Endothelial cell of hepatic sinusoid (primary cell): ENCODE measurements around the gene VWA5B1.

Experiments used
- in situ Hi-C: cut with HindIII; loops from 2 replicates; pipeline ENCODE4 v1.10.0; 2017; ENCODE audit warnings: low sequenced_read_pairs

Gene VWA5B1

DNA sequence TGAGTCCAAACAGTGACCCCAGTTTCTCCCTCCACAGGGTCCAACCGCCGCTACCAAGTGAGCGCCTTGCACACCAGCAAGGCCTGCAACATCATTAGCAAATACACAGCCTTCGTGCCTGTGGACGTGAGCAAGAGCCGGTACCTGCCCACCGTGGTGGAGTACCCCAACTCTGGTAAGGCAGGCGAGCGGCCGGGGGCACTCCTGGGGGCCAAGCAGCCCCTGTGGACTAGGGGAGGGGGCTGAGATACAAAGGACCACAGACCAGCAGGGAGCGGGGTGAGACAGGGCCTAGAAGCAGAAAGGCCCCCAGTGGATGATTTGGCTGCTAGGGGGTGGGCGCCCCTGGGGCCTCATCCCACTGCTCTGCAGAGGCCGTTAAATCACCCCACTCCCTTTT lies 54.7 kb downstream of the VWA5B1 start:
- in situ Hi-C loops: loop anchor here (5.0 kb wide), 1 partner anchor 38 kb away; no protein-coding TSS in a partner anchor

GRCh38 chr1:20346433-20346832 lies 55.8 kb downstream of the VWA5B1 start:
- in situ Hi-C loops: loop anchor here (5.0 kb wide), 1 partner anchor 39 kb away; no protein-coding TSS in a partner anchor

DNA sequence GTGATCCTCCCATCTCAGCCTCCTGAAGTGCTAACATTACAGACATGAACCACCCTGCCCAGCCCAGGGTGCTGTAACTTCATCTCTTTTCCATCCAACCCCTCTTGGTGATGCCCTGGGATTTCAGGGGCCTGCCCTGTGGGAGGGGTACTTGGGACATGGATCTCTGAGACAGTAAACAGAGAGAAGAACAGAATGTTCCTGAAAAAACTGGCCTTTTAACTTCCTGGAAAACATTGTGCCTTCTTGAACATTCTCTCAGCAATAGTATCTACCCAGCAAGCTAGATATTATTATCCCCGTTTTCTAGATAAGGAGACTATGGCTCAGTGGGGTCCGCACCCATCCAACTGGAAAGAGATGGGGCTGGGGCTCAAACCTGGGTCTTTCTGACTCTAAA lies 57.0 kb downstream of the VWA5B1 start:
- in situ Hi-C loops: loop anchor here (5.0 kb wide), 1 partner anchor 40 kb away; no protein-coding TSS in a partner anchor

- in situ Hi-C loops: loop anchor here (5.0 kb wide), 1 partner anchor 41 kb away; no protein-coding TSS in a partner anchor
Observed at GRCh38 chr1:20348326-20348915, 57.7 kb downstream of the VWA5B1 start.

DNA sequence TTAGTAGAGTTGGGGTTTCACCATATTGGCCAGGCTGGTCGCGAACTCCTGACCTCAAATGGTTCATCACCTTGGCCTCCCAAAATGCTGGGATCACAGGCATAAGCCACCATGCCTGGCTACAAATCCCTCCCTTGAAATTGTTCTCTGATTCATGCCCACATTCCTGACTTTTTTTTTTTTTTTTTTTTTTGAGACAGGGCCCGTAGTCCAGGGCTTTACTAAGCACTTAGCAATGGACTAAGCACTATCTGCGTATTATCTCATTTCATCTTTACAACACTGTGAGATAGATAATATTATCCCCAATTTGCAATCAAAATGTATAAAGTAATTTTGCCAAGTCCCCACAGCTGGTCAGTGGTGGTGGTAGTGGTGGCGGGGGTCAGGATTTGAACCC lies 58.9 kb downstream of the VWA5B1 start:
- in situ Hi-C loops: loop anchor here (5.0 kb wide), 1 partner anchor 42 kb away; no protein-coding TSS in a partner anchor

- in situ Hi-C loops: loop anchor here (5.0 kb wide), 2 partner anchors 37 to 43 kb away; no protein-coding TSS in a partner anchor
Observed at GRCh38 chr1:20349971-20350370, 59.3 kb downstream of the VWA5B1 start.

DNA sequence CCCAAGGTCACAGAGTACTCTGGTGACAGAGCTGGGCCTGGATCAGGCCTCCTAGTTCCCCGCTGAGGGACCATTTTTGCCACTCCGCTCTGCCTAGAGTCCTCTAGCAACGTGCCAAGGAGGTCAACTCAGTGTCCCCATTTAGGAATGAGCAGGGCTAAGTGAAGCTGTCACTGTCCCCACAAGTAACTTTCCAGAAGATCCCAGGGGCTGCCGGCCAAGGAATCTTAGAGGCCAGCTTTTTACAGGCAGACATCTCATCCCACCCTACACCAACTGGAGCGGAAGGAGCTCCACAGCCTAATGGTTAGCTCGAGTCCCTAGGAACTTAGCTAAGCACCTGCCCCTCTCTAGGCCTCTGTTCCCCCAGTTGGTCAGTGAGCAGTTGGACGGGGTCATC lies 59.7 kb downstream of the VWA5B1 start:
- in situ Hi-C loops: loop anchor here (5.0 kb wide), 1 partner anchor 37 kb away; no protein-coding TSS in a partner anchor

GRCh38 chr1:20351911-20352701 lies 61.4 kb downstream of the VWA5B1 start:
- in situ Hi-C loops: loop anchor here (5.0 kb wide), 1 partner anchor 35 kb away; no protein-coding TSS in a partner anchor

DNA sequence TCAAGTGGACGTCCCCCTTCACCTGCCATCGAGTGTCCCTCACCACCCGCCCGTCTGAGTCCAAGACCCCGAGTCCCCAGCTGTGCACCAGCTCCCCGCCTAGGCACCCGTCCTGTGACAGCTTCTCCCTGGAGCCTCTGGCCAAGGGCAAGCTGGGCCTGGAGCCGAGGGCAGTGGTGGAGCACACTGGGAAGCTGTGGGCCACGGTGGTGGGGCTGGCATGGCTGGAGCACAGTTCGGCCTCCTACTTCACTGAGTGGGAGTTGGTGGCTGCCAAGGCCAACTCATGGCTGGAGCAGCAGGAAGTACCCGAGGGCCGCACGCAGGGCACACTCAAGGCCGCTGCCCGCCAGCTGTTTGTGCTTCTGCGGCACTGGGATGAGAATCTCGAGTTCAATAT lies 63.2 kb downstream of the VWA5B1 start:
- in situ Hi-C loops: loop anchor here (5.0 kb wide), 1 partner anchor 33 kb away; no protein-coding TSS in a partner anchor

DNA sequence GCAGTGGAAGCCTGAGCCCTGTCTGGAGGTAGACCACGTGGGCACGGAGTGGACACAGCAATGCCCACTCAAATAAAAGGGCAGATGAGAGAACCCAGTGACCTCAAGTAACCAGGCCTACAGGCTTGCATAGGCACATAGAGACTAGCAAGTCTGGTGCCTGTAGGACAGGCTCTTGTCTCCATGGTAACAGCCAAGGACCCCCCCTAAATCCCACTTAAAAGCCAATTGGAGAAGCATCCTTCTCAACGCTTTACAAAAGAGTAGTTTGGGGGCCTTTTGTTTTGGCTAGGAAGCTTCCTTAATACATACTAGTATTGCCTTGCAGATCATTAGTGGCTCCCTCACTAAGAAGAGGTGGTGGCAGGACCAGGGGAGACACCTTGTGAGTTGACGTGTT lies 63.9 kb downstream of the VWA5B1 start:
- in situ Hi-C loops: loop anchor here (5.0 kb wide), 1 partner anchor 33 kb away; no protein-coding TSS in a partner anchor

GRCh38 chr1:20355101-20355827 lies 64.6 kb downstream of the VWA5B1 start:
- in situ Hi-C loops: no loop called here

- in situ Hi-C loops: no loop called here
Observed at GRCh38 chr1:20355828-20356735, 65.4 kb downstream of the VWA5B1 start.

DNA sequence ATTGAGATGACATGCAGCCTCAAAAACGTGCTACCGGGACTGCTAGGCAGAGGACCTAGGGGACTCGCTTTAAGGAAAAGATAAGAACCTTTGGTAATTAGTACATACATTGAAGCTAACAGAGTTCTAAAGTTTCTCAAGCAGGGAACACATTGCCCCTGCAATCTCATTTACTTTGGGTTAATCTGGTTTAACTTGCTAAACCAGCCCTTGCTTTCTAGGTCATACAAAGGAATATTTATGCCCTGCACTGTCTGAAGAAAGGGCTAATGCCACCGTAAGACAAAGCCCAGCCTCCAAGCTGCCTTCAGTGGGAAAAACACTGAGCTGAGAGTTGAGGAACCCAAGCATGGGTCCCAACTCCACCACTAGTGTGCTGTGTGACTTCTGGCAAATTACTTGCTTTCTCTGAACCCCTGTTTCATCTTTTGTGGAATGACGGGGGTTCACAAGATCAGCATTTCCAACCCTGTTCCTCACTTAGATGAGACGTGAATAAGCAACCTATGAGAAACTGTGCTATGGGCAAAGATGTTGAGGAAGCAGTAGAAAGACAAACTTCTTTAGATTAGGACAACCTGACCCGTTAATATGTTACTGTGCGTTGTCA lies 66.3 kb downstream of the VWA5B1 start:
- in situ Hi-C loops: no loop called here

DNA sequence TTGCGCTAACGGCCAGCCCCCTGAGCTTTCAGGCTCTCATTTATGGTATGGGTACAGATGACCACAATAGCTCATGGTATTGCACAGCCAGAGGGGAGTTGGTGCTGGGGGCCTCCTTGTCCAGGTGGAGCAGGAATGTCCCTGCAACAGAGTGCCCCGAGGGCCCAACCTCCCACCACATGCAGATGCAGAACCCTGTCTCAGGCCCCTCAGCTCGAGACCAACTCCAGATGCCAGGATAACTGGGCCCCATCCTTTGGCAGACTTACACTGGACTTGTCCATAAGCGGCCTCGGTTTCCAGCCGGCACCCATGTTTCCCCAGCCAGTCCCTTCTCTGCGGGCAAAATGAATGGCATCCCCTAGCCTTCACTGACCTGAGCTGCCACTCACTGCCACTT lies 67.1 kb downstream of the VWA5B1 start:
- in situ Hi-C loops: no loop called here

DNA sequence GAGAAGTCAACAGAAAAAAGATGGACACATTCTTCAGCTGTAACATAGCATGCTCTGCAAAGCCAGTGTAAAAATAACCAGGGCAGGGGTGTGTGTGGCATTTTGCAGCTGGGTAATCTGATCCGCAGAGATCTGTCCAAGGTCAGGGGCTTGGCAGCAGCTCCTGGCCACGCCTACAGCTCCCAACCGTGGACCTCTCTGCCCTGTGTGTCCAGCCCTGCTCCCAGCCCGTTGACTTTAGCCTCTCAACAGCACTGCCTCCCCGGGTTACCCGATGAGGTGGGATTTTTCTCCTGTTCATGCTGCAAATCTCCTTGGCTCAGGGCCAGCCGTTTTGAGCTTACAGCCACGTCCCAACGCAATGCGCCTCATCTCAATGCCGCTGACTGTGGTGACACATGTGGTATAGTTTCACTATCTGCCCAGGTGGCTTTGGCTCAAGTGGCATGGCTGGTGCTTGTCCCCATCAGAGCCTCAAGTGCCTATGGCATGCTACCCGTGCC lies 68.1 kb downstream of the VWA5B1 start:
- in situ Hi-C loops: no loop called here

- in situ Hi-C loops: no loop called here
Observed at GRCh38 chr1:20359451-20360330, 69.0 kb downstream of the VWA5B1 start.

GRCh38 chr1:20361401-20361800 lies 70.7 kb downstream of the VWA5B1 start:
- in situ Hi-C loops: no loop called here

DNA sequence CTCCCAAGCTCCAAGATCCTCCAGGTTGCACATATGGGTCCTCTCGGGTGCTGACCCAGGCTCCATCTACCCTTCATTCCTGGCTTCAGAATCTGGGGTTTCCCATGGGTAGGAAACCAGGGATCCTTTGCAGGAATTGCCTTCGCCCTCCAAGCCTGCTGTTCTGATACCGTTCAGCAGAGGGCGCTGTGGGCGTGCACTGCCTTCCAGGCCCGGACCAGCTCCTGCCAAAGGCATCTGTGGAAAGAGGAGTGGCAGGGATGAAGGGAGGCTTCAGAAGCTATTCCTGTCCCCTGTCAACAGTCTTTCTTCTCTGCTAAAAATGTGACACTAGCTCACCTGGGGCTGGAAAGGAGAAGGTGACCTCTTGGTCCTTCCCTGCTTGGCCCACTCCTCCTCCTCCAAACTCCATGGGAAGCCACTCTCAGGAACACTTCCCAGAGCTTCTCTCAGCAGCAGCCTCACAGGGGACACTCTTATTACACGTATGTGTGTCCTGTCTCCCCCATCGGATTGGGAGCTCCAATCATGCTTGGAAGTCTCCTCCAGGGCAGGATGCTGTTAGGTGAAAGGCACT lies 71.2 kb downstream of the VWA5B1 start:
- in situ Hi-C loops: no loop called here
